Tibial nerve (tissue), 4 donors: Measurements from ENCODE around the gene HTRA3.

Experiments used
- EP300 ChIP-seq, 2 donors: sonication (generic); formaldehyde crosslinking; IDR thresholded peaks; one replicate each; pipeline ENCODE4 v1.6.1; 2017; ENCODE audit warnings: antibody characterized with exemption in 2 of 2, mild to moderate bottlenecking in 1 of 2
- TF ChIP-seq, protein P1 (sequence below), 5 experiments: fragments of 200-600 bp in 3 of 5; fragments of 450-650 bp in 2 of 5; sonication (generic) in 3 of 5; IDR thresholded peaks; one replicate each; pipeline ENCODE4 v1.5.1; 2016 to 2019; ENCODE audit warnings: antibody characterized with exemption in 5 of 5, mild to moderate bottlenecking in 3 of 5, moderate library complexity in 2 of 5

- TF ChIP-seq, protein P1, sequence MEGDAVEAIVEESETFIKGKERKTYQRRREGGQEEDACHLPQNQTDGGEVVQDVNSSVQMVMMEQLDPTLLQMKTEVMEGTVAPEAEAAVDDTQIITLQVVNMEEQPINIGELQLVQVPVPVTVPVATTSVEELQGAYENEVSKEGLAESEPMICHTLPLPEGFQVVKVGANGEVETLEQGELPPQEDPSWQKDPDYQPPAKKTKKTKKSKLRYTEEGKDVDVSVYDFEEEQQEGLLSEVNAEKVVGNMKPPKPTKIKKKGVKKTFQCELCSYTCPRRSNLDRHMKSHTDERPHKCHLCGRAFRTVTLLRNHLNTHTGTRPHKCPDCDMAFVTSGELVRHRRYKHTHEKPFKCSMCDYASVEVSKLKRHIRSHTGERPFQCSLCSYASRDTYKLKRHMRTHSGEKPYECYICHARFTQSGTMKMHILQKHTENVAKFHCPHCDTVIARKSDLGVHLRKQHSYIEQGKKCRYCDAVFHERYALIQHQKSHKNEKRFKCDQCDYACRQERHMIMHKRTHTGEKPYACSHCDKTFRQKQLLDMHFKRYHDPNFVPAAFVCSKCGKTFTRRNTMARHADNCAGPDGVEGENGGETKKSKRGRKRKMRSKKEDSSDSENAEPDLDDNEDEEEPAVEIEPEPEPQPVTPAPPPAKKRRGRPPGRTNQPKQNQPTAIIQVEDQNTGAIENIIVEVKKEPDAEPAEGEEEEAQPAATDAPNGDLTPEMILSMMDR (IDR thresholded peaks at IDR 0.05), result no peak
- no peak for TF ChIP-seq EP300 (IDR thresholded peaks at IDR 0.05)
Observed at GRCh38 chr4:8258552-8259212, 10.9 kb upstream of the HTRA3 start.
